H1 (cell line): ENCODE results near the gene TMEM204. TPM values are rescaled to one million over a fixed set of nuclear protein-coding genes. Genes with fewer than 3 reads are reported as not detected.

Experiments
- CTCF ChIA-PET: fragments of 300-600 bp; sonication (Branson Sonifier 250); formaldehyde crosslinking; loops from one replicate; lab custom pipeline; 2021; ENCODE audit not compliant: partially characterized antibody; lab: Charles Lee
- POLR2A ChIA-PET: fragments of 300-600 bp; sonication (Branson Sonifier 250); formaldehyde crosslinking; loops from one replicate; lab custom pipeline; 2021; ENCODE audit warnings: inconsistent platforms; ENCODE audit not compliant: partially characterized antibody; lab: Charles Lee
- DNase-seq, 2 experiments: peaks; one replicate each; pipeline versions ENCODE4 v3.0.0 to v3.0.0-alpha.2; 2010 to 2022; ENCODE audit warnings: low spot score in 2 of 2, low read depth in 1 of 2, mixed read lengths in 1 of 2
- FAIRE-seq: peaks from 2 replicates; lab custom pipeline; 2011; peaks lifted over from hg19 to GRCh38; lab: Jason Lieb, UNC
- H2AFZ ChIP-seq: 2 replicates; pipeline ENCODE4 v1.8.1; 2012; ENCODE audit warnings: low read length, inconsistent platforms
- H2AK5ac ChIP-seq: 2 replicates; pipeline ENCODE4 v1.6.1; 2013; ENCODE audit warnings: low read depth, low read length
- H2BK120ac ChIP-seq: replicated peaks from 2 replicates; pipeline ENCODE3; 2013; ENCODE audit warnings: low read depth, low read length, inconsistent platforms
- H2BK12ac ChIP-seq: 2 replicates; pipeline ENCODE4 v1.6.1; 2013; ENCODE audit warnings: low read depth, low read length
- H2BK15ac ChIP-seq: 2 replicates; pipeline ENCODE4 v1.6.1; 2013; ENCODE audit warnings: low read length
- H2BK20ac ChIP-seq: 2 replicates; pipeline ENCODE4 v1.6.1; 2013; ENCODE audit warnings: low read length
- H2BK5ac ChIP-seq: 2 replicates; pipeline ENCODE4 v1.6.1; 2013; ENCODE audit warnings: low read depth, low read length
- H3K14ac ChIP-seq: 2 replicates; pipeline ENCODE4 v1.6.1; 2013; ENCODE audit warnings: inconsistent platforms; ENCODE audit not compliant: insufficient read length
- H3K18ac ChIP-seq: 2 replicates; pipeline ENCODE4 v1.6.1; 2013; ENCODE audit warnings: low read length; ENCODE audit errors: extremely low read depth
- H3K23ac ChIP-seq: 2 replicates; pipeline ENCODE4 v1.6.1; 2013; ENCODE audit warnings: inconsistent platforms; ENCODE audit not compliant: insufficient read length
- H3K23me2 ChIP-seq: 2 replicates; pipeline ENCODE4 v1.6.1; 2013; ENCODE audit warnings: low read depth, low read length
- H3K27ac ChIP-seq: 2 replicates; pipeline ENCODE4 v1.6.1; 2011; ENCODE audit warnings: low read depth, low read length, inconsistent platforms
- H3K27me3 ChIP-seq, 4 experiments: replicated peaks in 1 of 4; 1 replicate in 1 of 4; 2 replicates in 3 of 4; pipeline versions ENCODE4 v1.6.1 to v1.8.1; 2011 to 2013; ENCODE audit warnings: low read length in 3 of 4, mild to moderate bottlenecking in 3 of 4, inconsistent platforms in 2 of 4, mixed read lengths in 2 of 4, moderate library complexity in 1 of 4; ENCODE audit not compliant: control insufficient read depth in 3 of 4, insufficient read depth in 3 of 4; ENCODE audit errors: extremely low read depth in 1 of 4
- H3K36me3 ChIP-seq, 4 experiments: 2 replicates each; pipeline versions ENCODE4 v1.6.1 to v1.8.1; 2011 to 2013; ENCODE audit warnings: mild to moderate bottlenecking in 4 of 4, low read length in 3 of 4, moderate library complexity in 2 of 4, control low read depth in 1 of 4, inconsistent platforms in 1 of 4; ENCODE audit not compliant: insufficient read depth in 4 of 4, control insufficient read depth in 2 of 4
- H3K4ac ChIP-seq: replicated peaks from 2 replicates; pipeline ENCODE3; 2013; ENCODE audit warnings: low read length, low read depth, mixed read lengths, inconsistent platforms; ENCODE audit not compliant: insufficient read length
- H3K4me1 ChIP-seq, 4 experiments: replicated peaks in 1 of 4; 1 replicate in 1 of 4; 2 replicates in 3 of 4; pipeline versions ENCODE4 v1.6.1 to v1.8.1; 2011 to 2013; ENCODE audit warnings: low read length in 3 of 4, inconsistent platforms in 2 of 4, mixed read lengths in 1 of 4; ENCODE audit not compliant: insufficient read depth in 4 of 4, control insufficient read depth in 3 of 4
- H3K4me2 ChIP-seq, 2 experiments: 2 replicates each; pipeline versions ENCODE4 v1.6.1 to v1.8.1; 2011 to 2013; ENCODE audit warnings: low read depth in 2 of 2, low read length in 2 of 2, control low read depth in 1 of 2, inconsistent platforms in 1 of 2, mild to moderate bottlenecking in 1 of 2; ENCODE audit not compliant: insufficient read depth in 1 of 2
- H3K4me3 ChIP-seq, 4 experiments: fragments of 200-600, 300-600 bp in 1 of 4; sonication (generic), shearing (Covaris generic), sonication (Bioruptor Twin) in 1 of 4; 2 replicates each; pipeline versions ENCODE4 v1.5.1 to v1.8.1; 2011 to 2016; ENCODE audit warnings: low read length in 4 of 4, low read depth in 3 of 4, control low read depth in 2 of 4, inconsistent platforms in 2 of 4, mild to moderate bottlenecking in 2 of 4, mixed read lengths in 1 of 4, moderate library complexity in 1 of 4; ENCODE audit not compliant: insufficient read depth in 2 of 4; ENCODE audit errors: extremely low read depth in 1 of 4
- H3K56ac ChIP-seq: replicated peaks from 2 replicates; pipeline ENCODE3; 2013; ENCODE audit warnings: low read depth, mild to moderate bottlenecking, mixed read lengths, low read length, inconsistent platforms; ENCODE audit not compliant: insufficient read length
- H3K79me1 ChIP-seq: 2 replicates; pipeline ENCODE4 v1.6.1; 2013; ENCODE audit warnings: low read depth, low read length, control low read depth
- H3K79me2 ChIP-seq, 2 experiments: 2 replicates each; pipeline versions ENCODE4 v1.6.1 to v1.8.1; 2012 to 2013; ENCODE audit warnings: low read length in 2 of 2, mild to moderate bottlenecking in 2 of 2, inconsistent platforms in 1 of 2; ENCODE audit not compliant: insufficient read depth in 2 of 2, control insufficient read depth in 1 of 2
- H3K9ac ChIP-seq, 4 experiments: replicated peaks in 1 of 4; 1 replicate in 1 of 4; 2 replicates in 3 of 4; pipeline versions ENCODE4 v1.6.1 to v1.8.1; 2011 to 2013; ENCODE audit warnings: low read depth in 3 of 4, low read length in 3 of 4, control low read depth in 2 of 4, mild to moderate bottlenecking in 2 of 4, moderate library complexity in 2 of 4, inconsistent platforms in 1 of 4; ENCODE audit errors: extremely low read depth in 1 of 4
- H3K9me3 ChIP-seq, 2 experiments: 2 replicates each; pipeline versions ENCODE4 v1.6.1 to v1.8.1; 2012 to 2013; ENCODE audit warnings: mild to moderate bottlenecking in 2 of 2, moderate library complexity in 2 of 2, control low read depth in 1 of 2, inconsistent platforms in 1 of 2, low read depth in 1 of 2, low read length in 1 of 2, mixed read lengths in 1 of 2; ENCODE audit not compliant: insufficient read depth in 2 of 2
- H4K20me1 ChIP-seq, 2 experiments: replicated peaks in 1 of 2; 2 replicates each; pipeline versions ENCODE3 to v1.8.1; 2011 to 2013; ENCODE audit warnings: inconsistent platforms in 2 of 2, low read length in 2 of 2, mild to moderate bottlenecking in 1 of 2; ENCODE audit not compliant: insufficient read depth in 2 of 2, control insufficient read depth in 1 of 2
- H4K5ac ChIP-seq: 2 replicates; pipeline ENCODE4 v1.6.1; 2013; ENCODE audit warnings: low read length, low read depth, mixed read lengths, inconsistent platforms; ENCODE audit not compliant: insufficient read length
- H4K8ac ChIP-seq: 2 replicates; pipeline ENCODE4 v1.8.0; 2013; ENCODE audit warnings: mild to moderate bottlenecking, moderate library complexity, low read length, inconsistent platforms; ENCODE audit not compliant: insufficient read depth; ENCODE audit errors: extremely low read depth
- H4K91ac ChIP-seq: replicated peaks from 2 replicates; pipeline ENCODE3; 2013; ENCODE audit warnings: low read length, mixed read lengths, inconsistent platforms; ENCODE audit not compliant: insufficient read length
- BRCA1 ChIP-seq: IDR thresholded peaks from 2 replicates; pipeline ENCODE4 v1.6.1; 2012; ENCODE audit warnings: low read depth, low read length, improper control_type of control experiment
- CBX5 ChIP-seq: fragments of 300-800, 300-1000 bp; sonication (generic); IDR thresholded peaks from 2 replicates; pipeline ENCODE4 v1.7.1; 2016; ENCODE audit warnings: antibody characterized with exemption, low read length, low read depth
- CREB1 ChIP-seq: IDR thresholded peaks from 2 replicates; pipeline ENCODE4 v1.6.1; 2012; ENCODE audit warnings: inconsistent platforms
- EGR1 ChIP-seq: IDR thresholded peaks from 2 replicates; pipeline ENCODE4 v1.6.1; 2011; ENCODE audit warnings: low read depth, low read length, borderline replicate concordance
- EZH2 ChIP-seq: fragments of 200-600 bp; sonication (generic); IDR thresholded peaks from 2 replicates; pipeline ENCODE4 v1.7.1; 2012; ENCODE audit warnings: low read depth, mild to moderate bottlenecking, moderate library complexity, low read length, inconsistent platforms; ENCODE audit not compliant: severe bottlenecking
- HDAC6 ChIP-seq: IDR thresholded peaks from one replicate; pipeline ENCODE4 v1.7.1; 2012; ENCODE audit warnings: low read depth, mild to moderate bottlenecking, inconsistent platforms, low read length, moderate library complexity
- NANOG ChIP-seq: IDR thresholded peaks from 2 replicates; pipeline ENCODE4 v1.6.1; 2011; ENCODE audit warnings: low read length, low read depth, mild to moderate bottlenecking, inconsistent platforms; ENCODE audit not compliant: insufficient read depth, poor library complexity, severe bottlenecking
- POLR2AphosphoS5 ChIP-seq: IDR thresholded peaks from 2 replicates; pipeline ENCODE4 v1.6.1; 2011; ENCODE audit warnings: low read depth, low read length
- RAD21 ChIP-seq, 2 experiments: IDR thresholded peaks in 1 of 2; conservative IDR thresholded peaks in 1 of 2; 2 replicates each; pipeline ENCODE4 v1.6.1; 2011; ENCODE audit warnings: low read depth in 2 of 2, low read length in 2 of 2, improper control_type of control experiment in 1 of 2, inconsistent platforms in 1 of 2, mild to moderate bottlenecking in 1 of 2, moderate library complexity in 1 of 2
- RFX5 ChIP-seq: IDR thresholded peaks from 2 replicates; pipeline ENCODE4 v1.6.1; 2011; ENCODE audit warnings: low read depth, low read length, improper control_type of control experiment, borderline replicate concordance
- SP1 ChIP-seq: IDR thresholded peaks from 2 replicates; pipeline ENCODE4 v1.6.1; 2011; ENCODE audit warnings: low read depth, low read length
- SP4 ChIP-seq: IDR thresholded peaks from 2 replicates; pipeline ENCODE4 v1.6.1; 2012; ENCODE audit warnings: low read length, inconsistent platforms
- TAF1 ChIP-seq: IDR thresholded peaks from 2 replicates; pipeline ENCODE4 v1.6.1; 2011; ENCODE audit warnings: mild to moderate bottlenecking, low read depth, low read length
- TAF7 ChIP-seq: optimal IDR thresholded peaks from 2 replicates; pipeline ENCODE3; 2011; ENCODE audit warnings: low read depth, mild to moderate bottlenecking, inconsistent platforms, low read length, moderate library complexity, borderline replicate concordance
- TBP ChIP-seq: IDR thresholded peaks from 2 replicates; pipeline ENCODE4 v1.6.1; 2011; ENCODE audit warnings: low read depth, low read length, improper control_type of control experiment
- YY1 ChIP-seq: IDR thresholded peaks from 2 replicates; pipeline ENCODE4 v1.6.1; 2011; ENCODE audit warnings: low read depth, mild to moderate bottlenecking, low read length
- WGBS, 2 experiments: shearing (Covaris generic) in 1 of 2; methylation state at CpG; one replicate each; pipeline versions ENCODE4 v1.1.6 to v1.1.7; 2013 to 2015; ENCODE audit warnings: low lambda C conversion rate in 2 of 2, mixed read lengths in 2 of 2, inconsistent platforms in 1 of 2, low coverage in 1 of 2, missing lambda C conversion rate in 1 of 2; ENCODE audit not compliant: insufficient replicate concordance in 2 of 2, insufficient coverage in 1 of 2, insufficient read length in 1 of 2; ENCODE audit errors: extremely low coverage in 1 of 2, missing lambda C conversion rate in 1 of 2; 5-methylcytosine and 5-hydroxymethylcytosine counted together
- polyA plus RNA-seq, 7 experiments: library from polyadenylated mRNA; depleted of rRNA in 3 of 7; stranded (reverse) in 5 of 7; unstranded in 2 of 7; fragments of >200 nt in 5 of 7; fragments of 200-250 nt in 2 of 7; gene quantifications; 1 replicate in 5 of 7; 2 replicates in 1 of 7; 4 replicates in 1 of 7; pipeline versions ENCODE4 v1.2.1 to v1.2.3, GENCODE V29; 2011 to 2013; ENCODE audit warnings: missing spikeins in 2 of 7, mixed read lengths in 2 of 7
- total RNA-seq: library from RNA; stranded (reverse); fragmentation: NEBNext Ultra II Directional; extraction: Animal tissue kit (Norgen Biotek cat#: 25700); gene quantifications from 2 replicates; pipeline ENCODE4 v1.2.1, GENCODE V29; 2021

TMEM204 gene
- total and polyA plus RNA-seq, 2 of the 8 experiments (the other 6 are each of a cell fraction or from before 2014, with no cell fraction given), result not detected

- no peaks in the 10 kb centered on the region for H3K9me3 ChIP-seq
- H3K9ac ChIP-seq, result no peak overlapping the region
- H2BK120ac ChIP-seq, result no peak overlapping the region
- no peaks in the 10 kb centered on the region for H3K79me2 ChIP-seq
- H2BK12ac ChIP-seq, result no peak overlapping the region
- H2AK5ac ChIP-seq, result no peak overlapping the region
- DNase-seq, result no peak
- no peak overlapping the region for H2BK20ac ChIP-seq
- H4K20me1 ChIP-seq, result peaks cover 0 to 2% of the 10 kb centered on the region in 2 experiments
- H3K23me2 ChIP-seq, result no peaks in the 10 kb centered on the region
- no peaks in the 10 kb centered on the region for H3K4me1 ChIP-seq
- H2AFZ ChIP-seq, result no peak overlapping the region
- H3K27me3 ChIP-seq, result no peaks in the 10 kb centered on the region
- H2BK5ac ChIP-seq, result no peak overlapping the region
- H4K91ac ChIP-seq, result no peak overlapping the region
- no peak overlapping the region for H3K27ac ChIP-seq
- POLR2A ChIA-PET, result no interaction called here
- no peak overlapping the region for H4K8ac ChIP-seq
- no peak overlapping the region for H3K18ac ChIP-seq
- peaks cover 2 to 9% (median 7%) of the 10 kb centered on the region in 4 experiments; a peak in 5 of 8 replicates for H3K36me3 ChIP-seq
- no peak overlapping the region for H2BK15ac ChIP-seq
- WGBS, 2 experiments, result 96% methylated on average over 9 of the region's 9 CpGs; no CpG with 5 or more reads in 1 of the 2 experiments
- no peaks in the 10 kb centered on the region; the same call in 1 of the 2 replicates for H3K79me1 ChIP-seq
- H3K4me2 ChIP-seq, result no peak overlapping the region
- FAIRE-seq, result no peak
- no peak overlapping the region for H3K14ac ChIP-seq
- H3K4me3 ChIP-seq, result no peak overlapping the region
- H4K5ac ChIP-seq, result no peak overlapping the region
- H3K56ac ChIP-seq, result no peak overlapping the region
- H3K4ac ChIP-seq, result no peak overlapping the region
- CTCF ChIA-PET, result no interaction called here
- H3K23ac ChIP-seq, result no peak overlapping the region
- TF ChIP-seq TBP, result no peak
- TF ChIP-seq EGR1, result no peak
- TF ChIP-seq SP1, result no peak
- TF ChIP-seq HDAC6, result no peak
- TF ChIP-seq CREB1, result no peak
- TF ChIP-seq NANOG, result no peak
- no peak for TF ChIP-seq RAD21 (IDR thresholded peaks at IDR 0.05 in 1 of 2, conservative IDR thresholded peaks at IDR 0.05 in 1 of 2; ENCODE audit: low read depth in 2 of 2, low read length in 2 of 2)
- no peak for TF ChIP-seq POLR2AphosphoS5
- TF ChIP-seq YY1, result no peak
- no peak for TF ChIP-seq TAF7
- no peak for TF ChIP-seq CBX5
- TF ChIP-seq SP4, result no peak
- TF ChIP-seq EZH2, result no peak
- TF ChIP-seq TAF1, result no peak
- TF ChIP-seq RFX5, result no peak
- TF ChIP-seq BRCA1, result no peak
These were observed 30.9 kb downstream of the TMEM204 start for GRCh38 chr16:1564325-1564724.
